H1 (cell line): ENCODE data around the gene THAP4. TPM values are rescaled to one million over a fixed set of nuclear protein-coding genes. Genes with fewer than 3 reads are reported as not detected.

Source experiments
- CTCF ChIA-PET: fragments of 300-600 bp; sonication (Branson Sonifier 250); formaldehyde crosslinking; loops from one replicate; lab custom pipeline; 2021; ENCODE audit not compliant: partially characterized antibody; lab: Charles Lee
- POLR2A ChIA-PET: fragments of 300-600 bp; sonication (Branson Sonifier 250); formaldehyde crosslinking; loops from one replicate; lab custom pipeline; 2021; ENCODE audit warnings: inconsistent platforms; ENCODE audit not compliant: partially characterized antibody; lab: Charles Lee
- DNase-seq, 2 experiments: peaks; one replicate each; pipeline versions ENCODE4 v3.0.0 to v3.0.0-alpha.2; 2010 to 2022; ENCODE audit warnings: low spot score in 2 of 2, low read depth in 1 of 2, mixed read lengths in 1 of 2
- FAIRE-seq: peaks from 2 replicates; lab custom pipeline; 2011; peaks lifted over from hg19 to GRCh38; lab: Jason Lieb, UNC
- H2AFZ ChIP-seq: 2 replicates; pipeline ENCODE4 v1.8.1; 2012; ENCODE audit warnings: low read length, inconsistent platforms
- H2AK5ac ChIP-seq: 2 replicates; pipeline ENCODE4 v1.6.1; 2013; ENCODE audit warnings: low read depth, low read length
- H2BK120ac ChIP-seq: replicated peaks from 2 replicates; pipeline ENCODE3; 2013; ENCODE audit warnings: low read depth, low read length, inconsistent platforms
- H2BK12ac ChIP-seq: 2 replicates; pipeline ENCODE4 v1.6.1; 2013; ENCODE audit warnings: low read depth, low read length
- H2BK15ac ChIP-seq: 2 replicates; pipeline ENCODE4 v1.6.1; 2013; ENCODE audit warnings: low read length
- H2BK20ac ChIP-seq: 2 replicates; pipeline ENCODE4 v1.6.1; 2013; ENCODE audit warnings: low read length
- H2BK5ac ChIP-seq: 2 replicates; pipeline ENCODE4 v1.6.1; 2013; ENCODE audit warnings: low read depth, low read length
- H3K14ac ChIP-seq: 2 replicates; pipeline ENCODE4 v1.6.1; 2013; ENCODE audit warnings: inconsistent platforms; ENCODE audit not compliant: insufficient read length
- H3K18ac ChIP-seq: 2 replicates; pipeline ENCODE4 v1.6.1; 2013; ENCODE audit warnings: low read length; ENCODE audit errors: extremely low read depth
- H3K23ac ChIP-seq: 2 replicates; pipeline ENCODE4 v1.6.1; 2013; ENCODE audit warnings: inconsistent platforms; ENCODE audit not compliant: insufficient read length
- H3K23me2 ChIP-seq: 2 replicates; pipeline ENCODE4 v1.6.1; 2013; ENCODE audit warnings: low read depth, low read length
- H3K27ac ChIP-seq: 2 replicates; pipeline ENCODE4 v1.6.1; 2011; ENCODE audit warnings: low read depth, low read length, inconsistent platforms
- H3K27me3 ChIP-seq, 4 experiments: replicated peaks in 1 of 4; 1 replicate in 1 of 4; 2 replicates in 3 of 4; pipeline versions ENCODE4 v1.6.1 to v1.8.1; 2011 to 2013; ENCODE audit warnings: low read length in 3 of 4, mild to moderate bottlenecking in 3 of 4, inconsistent platforms in 2 of 4, mixed read lengths in 2 of 4, moderate library complexity in 1 of 4; ENCODE audit not compliant: control insufficient read depth in 3 of 4, insufficient read depth in 3 of 4; ENCODE audit errors: extremely low read depth in 1 of 4
- H3K36me3 ChIP-seq, 4 experiments: 2 replicates each; pipeline versions ENCODE4 v1.6.1 to v1.8.1; 2011 to 2013; ENCODE audit warnings: mild to moderate bottlenecking in 4 of 4, low read length in 3 of 4, moderate library complexity in 2 of 4, control low read depth in 1 of 4, inconsistent platforms in 1 of 4; ENCODE audit not compliant: insufficient read depth in 4 of 4, control insufficient read depth in 2 of 4
- H3K4ac ChIP-seq: replicated peaks from 2 replicates; pipeline ENCODE3; 2013; ENCODE audit warnings: low read length, low read depth, mixed read lengths, inconsistent platforms; ENCODE audit not compliant: insufficient read length
- H3K4me1 ChIP-seq, 4 experiments: replicated peaks in 1 of 4; 1 replicate in 1 of 4; 2 replicates in 3 of 4; pipeline versions ENCODE4 v1.6.1 to v1.8.1; 2011 to 2013; ENCODE audit warnings: low read length in 3 of 4, inconsistent platforms in 2 of 4, mixed read lengths in 1 of 4; ENCODE audit not compliant: insufficient read depth in 4 of 4, control insufficient read depth in 3 of 4
- H3K4me2 ChIP-seq, 2 experiments: 2 replicates each; pipeline versions ENCODE4 v1.6.1 to v1.8.1; 2011 to 2013; ENCODE audit warnings: low read depth in 2 of 2, low read length in 2 of 2, control low read depth in 1 of 2, inconsistent platforms in 1 of 2, mild to moderate bottlenecking in 1 of 2; ENCODE audit not compliant: insufficient read depth in 1 of 2
- H3K4me3 ChIP-seq, 4 experiments: fragments of 200-600, 300-600 bp in 1 of 4; sonication (generic), shearing (Covaris generic), sonication (Bioruptor Twin) in 1 of 4; 2 replicates each; pipeline versions ENCODE4 v1.5.1 to v1.8.1; 2011 to 2016; ENCODE audit warnings: low read length in 4 of 4, low read depth in 3 of 4, control low read depth in 2 of 4, inconsistent platforms in 2 of 4, mild to moderate bottlenecking in 2 of 4, mixed read lengths in 1 of 4, moderate library complexity in 1 of 4; ENCODE audit not compliant: insufficient read depth in 2 of 4; ENCODE audit errors: extremely low read depth in 1 of 4
- H3K56ac ChIP-seq: replicated peaks from 2 replicates; pipeline ENCODE3; 2013; ENCODE audit warnings: low read depth, mild to moderate bottlenecking, mixed read lengths, low read length, inconsistent platforms; ENCODE audit not compliant: insufficient read length
- H3K79me1 ChIP-seq: 2 replicates; pipeline ENCODE4 v1.6.1; 2013; ENCODE audit warnings: low read depth, low read length, control low read depth
- H3K79me2 ChIP-seq, 2 experiments: 2 replicates each; pipeline versions ENCODE4 v1.6.1 to v1.8.1; 2012 to 2013; ENCODE audit warnings: low read length in 2 of 2, mild to moderate bottlenecking in 2 of 2, inconsistent platforms in 1 of 2; ENCODE audit not compliant: insufficient read depth in 2 of 2, control insufficient read depth in 1 of 2
- H3K9ac ChIP-seq, 4 experiments: replicated peaks in 1 of 4; 1 replicate in 1 of 4; 2 replicates in 3 of 4; pipeline versions ENCODE4 v1.6.1 to v1.8.1; 2011 to 2013; ENCODE audit warnings: low read depth in 3 of 4, low read length in 3 of 4, control low read depth in 2 of 4, mild to moderate bottlenecking in 2 of 4, moderate library complexity in 2 of 4, inconsistent platforms in 1 of 4; ENCODE audit errors: extremely low read depth in 1 of 4
- H3K9me3 ChIP-seq, 2 experiments: 2 replicates each; pipeline versions ENCODE4 v1.6.1 to v1.8.1; 2012 to 2013; ENCODE audit warnings: mild to moderate bottlenecking in 2 of 2, moderate library complexity in 2 of 2, control low read depth in 1 of 2, inconsistent platforms in 1 of 2, low read depth in 1 of 2, low read length in 1 of 2, mixed read lengths in 1 of 2; ENCODE audit not compliant: insufficient read depth in 2 of 2
- H4K20me1 ChIP-seq, 2 experiments: replicated peaks in 1 of 2; 2 replicates each; pipeline versions ENCODE3 to v1.8.1; 2011 to 2013; ENCODE audit warnings: inconsistent platforms in 2 of 2, low read length in 2 of 2, mild to moderate bottlenecking in 1 of 2; ENCODE audit not compliant: insufficient read depth in 2 of 2, control insufficient read depth in 1 of 2
- H4K5ac ChIP-seq: 2 replicates; pipeline ENCODE4 v1.6.1; 2013; ENCODE audit warnings: low read length, low read depth, mixed read lengths, inconsistent platforms; ENCODE audit not compliant: insufficient read length
- H4K8ac ChIP-seq: 2 replicates; pipeline ENCODE4 v1.8.0; 2013; ENCODE audit warnings: mild to moderate bottlenecking, moderate library complexity, low read length, inconsistent platforms; ENCODE audit not compliant: insufficient read depth; ENCODE audit errors: extremely low read depth
- H4K91ac ChIP-seq: replicated peaks from 2 replicates; pipeline ENCODE3; 2013; ENCODE audit warnings: low read length, mixed read lengths, inconsistent platforms; ENCODE audit not compliant: insufficient read length
- KDM1A ChIP-seq: fragments of 200-600, 300-600 bp; sonication (generic); IDR thresholded peaks from 2 replicates; pipeline ENCODE4 v1.7.1; 2016; ENCODE audit warnings: mild to moderate bottlenecking, low read length, borderline replicate concordance
- WGBS, 2 experiments: shearing (Covaris generic) in 1 of 2; methylation state at CpG; one replicate each; pipeline versions ENCODE4 v1.1.6 to v1.1.7; 2013 to 2015; ENCODE audit warnings: low lambda C conversion rate in 2 of 2, mixed read lengths in 2 of 2, inconsistent platforms in 1 of 2, low coverage in 1 of 2, missing lambda C conversion rate in 1 of 2; ENCODE audit not compliant: insufficient replicate concordance in 2 of 2, insufficient coverage in 1 of 2, insufficient read length in 1 of 2; ENCODE audit errors: extremely low coverage in 1 of 2, missing lambda C conversion rate in 1 of 2; 5-methylcytosine and 5-hydroxymethylcytosine counted together
- polyA plus RNA-seq, 7 experiments: library from polyadenylated mRNA; depleted of rRNA in 3 of 7; stranded (reverse) in 5 of 7; unstranded in 2 of 7; fragments of >200 nt in 5 of 7; fragments of 200-250 nt in 2 of 7; gene quantifications; 1 replicate in 5 of 7; 2 replicates in 1 of 7; 4 replicates in 1 of 7; pipeline versions ENCODE4 v1.2.1 to v1.2.3, GENCODE V29; 2011 to 2013; ENCODE audit warnings: missing spikeins in 2 of 7, mixed read lengths in 2 of 7
- total RNA-seq: library from RNA; stranded (reverse); fragmentation: NEBNext Ultra II Directional; extraction: Animal tissue kit (Norgen Biotek cat#: 25700); gene quantifications from 2 replicates; pipeline ENCODE4 v1.2.1, GENCODE V29; 2021
- TF ChIP-seq, protein P1 (sequence below): IDR thresholded peaks from 2 replicates; pipeline ENCODE4 v1.6.1; 2011; ENCODE audit warnings: low read length, improper control_type of control experiment

Gene THAP4
- total and polyA plus RNA-seq, 2 of the 8 experiments (the other 6 are each of a cell fraction or from before 2014, with no cell fraction given): 78.9 to 83.6 TPM

DNA sequence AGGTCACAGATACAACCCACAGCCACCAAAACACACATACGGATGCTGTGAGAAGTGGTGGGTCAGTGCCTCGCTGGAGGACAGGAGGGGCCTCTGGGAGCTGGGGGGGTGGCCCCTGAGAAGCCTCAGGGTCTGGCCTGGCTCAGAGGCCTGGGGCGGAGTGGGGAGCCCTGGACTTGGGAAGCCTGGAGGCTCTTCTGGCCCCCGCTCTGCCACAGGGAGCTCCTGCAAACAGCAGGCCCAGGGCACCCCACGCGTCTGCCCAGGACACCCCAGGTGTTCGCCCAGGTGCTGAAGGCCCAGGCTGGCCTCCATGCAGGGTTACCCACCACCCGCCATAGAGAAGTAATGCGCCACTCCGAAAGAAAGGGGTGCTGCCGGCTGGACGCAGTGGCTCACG, 25.9 kb downstream of the THAP4 start:
- Histone ChIP-seq H3K36me3 (peaks cover 0 to 2% (median under 1%) of the 10 kb centered on the region in 4 experiments; a peak in 4 of 8 replicates), H4K91ac (no peak overlapping the region), H2BK5ac (no peak overlapping the region), H2BK120ac (no peak overlapping the region), H2BK20ac (no peak overlapping the region), H4K20me1 (peaks cover 2 to 7% of the 10 kb centered on the region in 2 experiments), H3K27me3 (no peaks in the 10 kb centered on the region), H3K79me2 (peaks cover 6 to 26% of the 10 kb centered on the region in 2 experiments), H3K14ac (no peak overlapping the region), H3K27ac (no peak overlapping the region), H3K4me3 (peak overlapping the region in 1 of 4 experiments; percentile 63; a peak in 2 of 8 replicates), H3K56ac (no peak overlapping the region), H4K5ac (no peak overlapping the region), H2BK12ac (no peak overlapping the region), H3K4me1 (no peaks in the 10 kb centered on the region), H2AFZ (no peak overlapping the region), H2BK15ac (no peak overlapping the region), H3K23ac (no peak overlapping the region), H3K23me2 (peaks cover 5% of the 10 kb centered on the region; the same call in 1 of the 2 replicates), H2AK5ac (no peak overlapping the region), H3K79me1 (peaks cover 4% of the 10 kb centered on the region; the same call in 1 of the 2 replicates), H3K9ac (no peak overlapping the region; a peak in 1 of 7 replicates), H3K4me2 (peak overlapping the region; percentile 58 to 66; a peak in 3 of 4 replicates), H3K4ac (no peak overlapping the region), H3K18ac (no peak overlapping the region), H4K8ac (0 out of 2 replicates have a peak overlapping the region, but pooled peaks have one; percentile 57), H3K9me3 (no peaks in the 10 kb centered on the region)
- TF ChIP-seq, protein P1, sequence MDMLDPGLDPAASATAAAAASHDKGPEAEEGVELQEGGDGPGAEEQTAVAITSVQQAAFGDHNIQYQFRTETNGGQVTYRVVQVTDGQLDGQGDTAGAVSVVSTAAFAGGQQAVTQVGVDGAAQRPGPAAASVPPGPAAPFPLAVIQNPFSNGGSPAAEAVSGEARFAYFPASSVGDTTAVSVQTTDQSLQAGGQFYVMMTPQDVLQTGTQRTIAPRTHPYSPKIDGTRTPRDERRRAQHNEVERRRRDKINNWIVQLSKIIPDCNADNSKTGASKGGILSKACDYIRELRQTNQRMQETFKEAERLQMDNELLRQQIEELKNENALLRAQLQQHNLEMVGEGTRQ: no peak
- no peak for TF ChIP-seq KDM1A
- ChIA-PET CTCF (interaction anchor here (1.1 to 3.8 kb wide), 4 partner anchors 11 to 101 kb away, joined by 3 to 18 read pairs (median 4); no protein-coding TSS in a partner anchor), POLR2A (interaction anchor here (1.2 to 2.4 kb wide), 8 partner anchors 13 to 295 kb away, joined by 3 to 10 read pairs (median 4); partner anchors contain the start of genes ATG4B, DTYMK, HDLBP and ING5)
- whole genome bisulfite sequencing, 2 experiments: 87% methylated on average over 13 of the region's 13 CpGs; no CpG with 5 or more reads in 1 of the 2 experiments
- DNase-seq: no peak
- no peak for FAIRE-seq
